Dermis lymphatic vessel endothelial cell (primary cell): Measurements from ENCODE around the gene NR2C2. TPM values are rescaled to one million over a fixed set of nuclear protein-coding genes. Genes with fewer than 3 reads are reported as not detected.

ENCODE experiments used
- total RNA-seq: library from RNA; depleted of rRNA; stranded (reverse); fragments of >200 nt; gene quantifications from 2 replicates; pipeline ENCODE4 v1.2.1, GENCODE V29; 2014

The NR2C2 gene
- 21.9 and 22.4 TPM in 2 replicates for total RNA-seq

DNA sequence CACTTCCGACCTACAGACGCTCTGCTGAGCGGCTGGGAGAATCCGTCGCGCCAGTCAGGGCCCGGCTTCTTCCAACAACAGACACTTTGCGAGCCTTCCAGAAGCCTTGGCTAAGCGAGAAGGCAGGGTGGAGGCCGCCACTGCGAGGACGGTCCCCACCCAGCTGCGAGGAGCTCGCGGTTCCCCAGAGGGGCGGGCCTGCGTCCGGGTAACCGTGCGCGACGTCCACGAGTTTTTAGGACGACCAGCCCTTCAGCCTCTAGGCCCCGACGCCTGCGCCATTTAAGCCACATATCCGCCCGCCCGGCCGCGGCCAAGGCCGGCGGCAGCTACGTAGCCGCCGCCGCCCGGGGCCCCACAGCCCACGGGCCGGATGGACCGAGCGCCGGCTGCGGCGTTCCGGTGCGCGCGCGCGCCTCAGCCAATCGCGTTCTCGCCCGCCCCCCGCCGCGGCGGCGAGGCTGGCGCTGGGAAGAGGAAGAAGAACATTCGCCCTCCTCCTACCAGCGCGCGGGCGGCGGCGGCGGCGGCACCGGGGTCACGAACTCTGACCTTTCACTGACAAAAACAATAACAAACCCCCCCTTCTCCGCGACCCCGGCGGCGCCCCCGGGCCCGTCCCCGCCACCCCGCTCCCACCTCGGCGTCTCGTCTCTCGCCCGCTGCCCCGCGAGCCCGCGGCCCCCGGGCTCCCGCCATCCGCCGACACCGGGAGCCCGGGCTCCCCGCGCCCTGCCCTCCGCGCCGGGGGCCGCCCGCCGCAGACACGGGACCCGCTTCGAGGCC, at the start of gene NR2C2:
NR2C2 (plus strand) TSS at position 484 of the 786 bp plus-strand sequence. CDS start 56,332 bp downstream, outside the sequence.

GRCh38 chr3:15064835-15065549, 117.6 kb downstream of the NR2C2 start, which contains the start of gene MRPS25:
Gene MRPS25, minus strand, starts transcription at chr3:15065315. Its CDS starts 121 bp downstream, at chr3:15065194.

Other genes starting within 250 kb of the NR2C2 start
- gene FGD5, start 128.6 kb upstream of the NR2C2 start, total RNA-seq, result 110 and 111 TPM in 2 replicates
- gene MRPS25, start 117.7 kb downstream of the NR2C2 start, total RNA-seq, result 20.9 and 21.6 TPM in 2 replicates
- gene RBSN, start 151.6 kb downstream of the NR2C2 start, total RNA-seq, result 19.0 and 23.6 TPM in 2 replicates